Stimulated activated memory B cell treated with anti-CD40 and anti-IgM and Interleukin-4, amounts not matched to agents 10 μg/mL and 1 μg/mL and 100 μg/mL, for 72 hours (primary cell): Measurements from ENCODE around the gene POP7.
A peak's percentile ranks its signal among the peaks of the same experiment; 100 is the strongest.
"Not testable (repeated sequence)": the region's sequence is repeated elsewhere in the genome, so short reads cannot be mapped to it uniquely, and the experiment has no call there.

Source experiments
- ATAC-seq: fragments of 150-1000 bp; cut with Tn5 transposase; 2 replicates; pipeline ENCODE4 v1.10.0; 2021
- H3K27ac Mint-ChIP-seq: one replicate; pipeline ENCODE4 v1.8.0; 2022; ENCODE audit warnings: mild to moderate bottlenecking, mixed read lengths
- H3K27me3 Mint-ChIP-seq: one replicate; pipeline ENCODE4 v1.8.0; 2022; ENCODE audit warnings: mixed read lengths
- H3K36me3 Mint-ChIP-seq: one replicate; pipeline ENCODE4 v1.8.0; 2022; ENCODE audit warnings: mixed read lengths
- H3K4me1 Mint-ChIP-seq: one replicate; pipeline ENCODE4 v1.8.0; 2022; ENCODE audit warnings: mixed read lengths
- H3K4me3 Mint-ChIP-seq: one replicate; pipeline ENCODE4 v1.8.0; 2022; ENCODE audit warnings: mild to moderate bottlenecking, moderate library complexity, mixed read lengths
- H3K9me3 Mint-ChIP-seq: one replicate; pipeline ENCODE4 v1.8.0; 2022; ENCODE audit warnings: mixed read lengths

Gene POP7

DNA sequence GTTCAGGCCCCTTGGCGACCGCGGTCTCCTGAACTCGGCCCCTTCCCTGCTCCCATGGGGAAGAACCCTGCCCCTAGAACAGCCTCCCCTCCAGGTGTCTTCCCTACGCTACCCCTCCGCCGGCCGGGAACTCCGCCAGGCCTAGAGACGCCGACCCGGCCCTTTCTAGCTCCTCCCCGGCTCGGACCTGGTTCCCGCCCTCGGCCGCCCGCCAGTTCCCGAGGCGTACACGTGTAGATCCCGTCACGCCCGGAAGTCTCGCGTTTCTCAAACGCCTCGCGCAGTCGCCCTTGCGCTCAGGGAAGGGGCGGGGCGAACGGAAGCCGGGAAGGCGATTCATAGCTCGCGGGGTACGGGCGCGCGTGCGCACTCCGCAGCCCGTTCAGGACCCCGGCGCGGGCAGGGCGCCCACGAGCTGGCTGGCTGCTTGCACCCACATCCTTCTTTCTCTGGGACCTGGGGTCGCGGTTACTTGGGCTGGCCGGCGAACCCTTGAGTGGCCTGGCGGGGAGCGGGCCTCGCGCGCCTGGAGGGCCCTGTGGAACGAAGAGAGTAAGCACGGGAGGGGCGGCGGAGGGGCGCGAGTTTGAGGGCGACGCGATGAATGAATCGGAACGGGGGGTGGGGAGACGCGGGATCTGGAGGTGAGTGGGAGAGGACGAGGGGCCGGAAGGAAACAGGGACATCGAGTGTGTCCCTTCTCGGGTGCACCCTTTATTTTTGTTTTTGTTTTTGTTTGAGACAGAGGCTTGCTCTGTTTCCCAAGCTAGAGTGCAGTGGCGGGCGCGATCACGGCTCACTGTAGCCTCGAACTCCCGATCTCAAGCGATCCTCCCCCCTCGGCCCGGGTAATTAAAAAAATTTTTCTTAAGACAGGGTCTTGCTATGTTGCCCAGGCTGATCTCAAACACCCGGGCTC is at the start of gene POP7:
Gene POP7 (plus strand): TSS at position 369 of the 919 bp plus-strand sequence. CDS start 710 bp downstream, outside the sequence.
- Mint-ChIP-seq H3K9me3 (no peaks in the 10 kb centered on the region), H3K36me3 (peaks cover 9% of the 10 kb centered on the region), H3K27me3 (no peaks in the 10 kb centered on the region), H3K27ac (peak within 1 kb of the TSS; percentile 96), H3K4me3 (peak within 1 kb of the TSS; percentile 99), H3K4me1 (peaks cover 23% of the 10 kb centered on the region)
- ATAC-seq, result peak; percentile 98

GRCh38 chr7:100662194-100662776 is 43.6 kb upstream of the POP7 start:
- not testable (repeated sequence) for ATAC-seq, H3K36me3 Mint-ChIP-seq, H3K27ac Mint-ChIP-seq, H3K4me3 Mint-ChIP-seq, H3K4me1 Mint-ChIP-seq, H3K9me3 Mint-ChIP-seq
- peaks cover 20% of the 10 kb centered on the region for H3K27me3 Mint-ChIP-seq

GRCh38 chr7:100665168-100665726 is 40.7 kb upstream of the POP7 start:
- peaks cover 2% of the 10 kb centered on the region for H3K9me3 Mint-ChIP-seq
- no peaks in the 10 kb centered on the region for H3K27me3 Mint-ChIP-seq
- H3K4me3 Mint-ChIP-seq, result no peak overlapping the region
- peaks cover 9% of the 10 kb centered on the region for H3K4me1 Mint-ChIP-seq
- no peaks in the 10 kb centered on the region for H3K36me3 Mint-ChIP-seq
- H3K27ac Mint-ChIP-seq, result no peak overlapping the region
- ATAC-seq, result no peak

DNA sequence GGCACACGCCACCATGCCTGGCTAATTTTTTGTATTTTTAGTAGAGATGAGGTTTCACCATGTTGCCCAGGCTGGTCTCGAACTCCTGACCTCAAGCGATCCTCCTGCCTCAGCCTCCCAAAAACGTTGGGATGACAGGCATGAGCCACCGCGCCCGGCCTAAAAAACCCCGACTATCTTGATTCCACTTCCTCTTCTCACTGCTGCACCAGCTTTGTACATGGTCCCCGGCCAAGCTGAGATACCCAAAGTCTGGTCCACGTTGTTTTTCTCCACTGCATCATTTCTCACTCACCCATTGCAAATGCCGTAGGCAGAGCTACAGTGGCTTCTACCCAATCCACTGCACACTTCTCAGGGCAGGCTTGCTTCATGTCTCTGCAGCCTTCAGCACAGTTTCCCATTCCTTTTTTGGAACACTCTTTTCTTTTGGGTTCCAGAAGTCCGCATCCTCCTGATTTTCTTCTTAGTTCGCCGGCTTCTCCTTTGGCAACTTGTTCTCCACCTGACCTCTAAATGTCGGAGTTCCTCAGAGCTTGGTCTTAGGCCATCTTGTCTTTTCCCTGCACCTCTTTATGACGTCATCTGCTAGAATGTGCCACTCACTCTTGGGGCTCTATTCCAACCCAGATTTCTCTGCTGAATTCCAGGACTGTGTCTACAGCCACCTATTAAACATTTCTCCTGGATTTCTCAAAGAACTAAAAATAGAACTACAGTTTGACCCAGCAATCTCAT is 38.4 kb upstream of the POP7 start:
- Mint-ChIP-seq H3K27me3 (no peaks in the 10 kb centered on the region), H3K9me3 (peaks cover 2% of the 10 kb centered on the region), H3K4me3 (no peak overlapping the region), H3K36me3 (no peaks in the 10 kb centered on the region), H3K4me1 (peaks cover 9% of the 10 kb centered on the region), H3K27ac (no peak overlapping the region)
- no peak for ATAC-seq

DNA sequence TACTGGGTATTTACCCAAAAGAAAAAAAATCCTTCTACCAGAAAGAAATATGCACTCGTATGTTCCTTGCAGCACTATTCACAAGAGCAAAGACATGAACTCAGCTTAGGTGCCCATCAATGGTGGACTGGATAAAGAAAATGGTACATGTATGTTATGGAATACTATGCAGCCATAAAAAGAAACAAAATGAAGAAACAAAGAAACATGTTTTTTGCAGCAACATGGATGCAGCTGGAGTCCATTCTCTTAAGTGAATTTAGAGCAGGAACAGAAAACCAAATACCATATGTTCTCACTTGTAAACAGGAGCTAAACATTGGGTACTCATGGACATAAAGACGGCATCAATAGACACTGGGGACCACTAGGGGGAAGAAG is 37.9 kb upstream of the POP7 start:
- Mint-ChIP-seq H3K36me3 (no peaks in the 10 kb centered on the region), H3K9me3 (peaks cover 2% of the 10 kb centered on the region), H3K4me3 (no peak overlapping the region), H3K27ac (no peak overlapping the region), H3K27me3 (no peaks in the 10 kb centered on the region), H3K4me1 (peaks cover 11% of the 10 kb centered on the region)
- no peak for ATAC-seq

GRCh38 chr7:100669106-100669505 is 36.8 kb upstream of the POP7 start:
- H3K27me3 Mint-ChIP-seq, H3K27ac Mint-ChIP-seq, H3K4me3 Mint-ChIP-seq, H3K36me3 Mint-ChIP-seq, ATAC-seq, H3K9me3 Mint-ChIP-seq: not testable (repeated sequence)
- H3K4me1 Mint-ChIP-seq, result peaks cover 14% of the 10 kb centered on the region

DNA sequence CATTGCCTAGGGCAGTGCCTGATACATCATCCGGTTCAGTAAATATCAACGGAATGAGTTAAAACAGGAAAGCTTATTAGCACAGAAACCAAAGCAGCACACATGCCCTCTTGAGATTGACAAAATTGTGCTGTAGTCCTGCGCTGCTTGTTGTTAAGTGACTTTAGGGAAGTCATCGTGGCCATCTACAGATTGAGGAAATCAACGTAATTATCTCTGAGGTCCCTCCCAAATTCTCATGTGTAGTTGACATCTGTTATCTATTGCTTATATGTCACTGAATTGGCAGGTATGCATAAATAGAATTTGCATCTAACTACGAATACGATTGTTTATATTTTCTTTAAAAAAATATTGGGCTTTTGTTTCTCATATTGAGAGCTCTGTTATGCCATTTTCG is 35.8 kb upstream of the POP7 start:
- no peaks in the 10 kb centered on the region for H3K27me3 Mint-ChIP-seq
- H3K27ac Mint-ChIP-seq, result no peak overlapping the region
- H3K4me3 Mint-ChIP-seq, result no peak overlapping the region

GRCh38 chr7:100671353-100672327 is 34.3 kb upstream of the POP7 start:
- no peaks in the 10 kb centered on the region for H3K27me3 Mint-ChIP-seq
- no peak for ATAC-seq
- peaks cover 4% of the 10 kb centered on the region for H3K36me3 Mint-ChIP-seq
- peaks cover 19% of the 10 kb centered on the region for H3K4me1 Mint-ChIP-seq
- H3K9me3 Mint-ChIP-seq, result peaks cover 2% of the 10 kb centered on the region
- H3K27ac Mint-ChIP-seq, result no peak overlapping the region
- no peak overlapping the region for H3K4me3 Mint-ChIP-seq

More for the DNA sequence above, 35.8 kb upstream of the POP7 start:
- no peaks in the 10 kb centered on the region for H3K36me3 Mint-ChIP-seq
- H3K4me1 Mint-ChIP-seq, result peaks cover 14% of the 10 kb centered on the region
- H3K9me3 Mint-ChIP-seq, result peaks cover 2% of the 10 kb centered on the region
- no peak for ATAC-seq

- Mint-ChIP-seq H3K9me3 (no peaks in the 10 kb centered on the region), H3K27me3 (no peaks in the 10 kb centered on the region), H3K36me3 (peaks cover 20% of the 10 kb centered on the region), H3K4me3 (peak within 1 kb of the TSS; percentile 97), H3K4me1 (peaks cover 20% of the 10 kb centered on the region), H3K27ac (peak within 1 kb of the TSS; percentile 92)
- peak; percentile 86 for ATAC-seq
These were observed 32.5 kb upstream of the POP7 start, which contains the start of gene GNB2 for GRCh38 chr7:100673302-100673941. GNB2 (plus strand) TSS chr7:100673740; CDS start chr7:100676266, 2,526 bp downstream.

GRCh38 chr7:100673942-100674410 is 31.9 kb upstream of the POP7 start:
- H3K9me3 Mint-ChIP-seq, result no peaks in the 10 kb centered on the region
- no peaks in the 10 kb centered on the region for H3K27me3 Mint-ChIP-seq
- peak; percentile 1 for ATAC-seq
- peak overlapping the region; percentile 97 for H3K4me3 Mint-ChIP-seq
- H3K27ac Mint-ChIP-seq, result peak overlapping the region; percentile 92
- peaks cover 23% of the 10 kb centered on the region for H3K4me1 Mint-ChIP-seq
- peaks cover 22% of the 10 kb centered on the region for H3K36me3 Mint-ChIP-seq

DNA sequence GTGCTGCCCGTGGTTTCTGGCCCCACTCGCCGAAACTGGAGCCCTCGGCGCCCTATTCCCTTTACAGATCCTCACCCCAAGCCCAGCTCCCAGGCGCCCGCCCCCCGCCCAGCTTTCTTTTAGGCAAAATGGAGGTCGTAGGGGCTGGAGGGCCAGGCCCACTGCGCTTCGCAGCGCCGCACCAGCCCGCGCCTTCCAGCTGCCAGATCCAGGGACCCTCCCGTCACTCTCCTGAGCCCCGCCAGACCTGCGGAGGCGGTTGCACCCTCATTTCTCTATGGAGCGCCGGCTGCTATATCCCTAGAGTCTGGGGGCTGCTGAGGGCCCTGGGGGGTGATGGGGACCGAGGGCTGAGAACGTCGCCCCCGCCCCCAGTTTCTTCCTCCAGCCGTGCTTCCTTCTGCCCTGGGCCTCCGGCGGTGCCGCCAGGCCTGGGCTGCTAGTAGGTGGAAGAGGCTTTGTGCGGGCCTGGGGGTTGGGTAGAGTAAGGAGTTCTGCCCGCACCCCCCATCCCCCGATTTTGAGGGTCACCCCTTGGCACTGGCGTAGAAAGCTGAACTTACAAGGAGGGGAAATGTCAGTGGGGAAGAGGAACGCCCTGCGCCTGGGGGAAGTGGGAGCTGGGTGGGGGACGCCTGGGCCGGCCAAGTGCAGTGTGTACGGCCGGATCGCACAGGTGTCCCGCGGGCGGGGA is 31.4 kb upstream of the POP7 start:
- peak overlapping the region; percentile 92 for H3K27ac Mint-ChIP-seq

DNA sequence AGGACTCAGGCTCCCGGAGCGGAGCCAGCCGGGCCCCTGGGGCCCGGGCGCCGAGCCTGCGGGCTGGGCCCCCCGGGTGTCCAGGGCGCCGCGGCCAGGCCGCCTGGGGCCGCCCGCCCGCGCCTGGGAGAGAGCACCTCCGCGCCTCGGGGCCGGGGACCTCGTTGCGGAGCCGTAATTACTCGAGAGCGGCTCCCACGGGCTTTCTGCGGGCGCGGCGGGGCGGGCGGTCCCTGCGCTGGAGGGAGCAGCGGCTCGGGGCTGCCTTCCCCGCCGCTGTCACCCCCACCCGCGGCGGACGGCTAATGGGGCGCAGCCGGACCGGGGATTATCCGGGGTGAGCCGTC is 30.8 kb upstream of the POP7 start:
- H3K9me3 Mint-ChIP-seq, result no peaks in the 10 kb centered on the region
- H3K27me3 Mint-ChIP-seq, result no peaks in the 10 kb centered on the region
- H3K4me1 Mint-ChIP-seq, result peaks cover 29% of the 10 kb centered on the region
- peak overlapping the region; percentile 92 for H3K27ac Mint-ChIP-seq
- no peak for ATAC-seq
- H3K36me3 Mint-ChIP-seq, result peaks cover 30% of the 10 kb centered on the region
- peak overlapping the region; percentile 97 for H3K4me3 Mint-ChIP-seq

More for the DNA sequence above, 31.4 kb upstream of the POP7 start:
- Mint-ChIP-seq H3K36me3 (peaks cover 27% of the 10 kb centered on the region), H3K27me3 (no peaks in the 10 kb centered on the region), H3K9me3 (no peaks in the 10 kb centered on the region), H3K4me1 (peaks cover 29% of the 10 kb centered on the region), H3K4me3 (peak overlapping the region; percentile 97)
- no peak for ATAC-seq

DNA sequence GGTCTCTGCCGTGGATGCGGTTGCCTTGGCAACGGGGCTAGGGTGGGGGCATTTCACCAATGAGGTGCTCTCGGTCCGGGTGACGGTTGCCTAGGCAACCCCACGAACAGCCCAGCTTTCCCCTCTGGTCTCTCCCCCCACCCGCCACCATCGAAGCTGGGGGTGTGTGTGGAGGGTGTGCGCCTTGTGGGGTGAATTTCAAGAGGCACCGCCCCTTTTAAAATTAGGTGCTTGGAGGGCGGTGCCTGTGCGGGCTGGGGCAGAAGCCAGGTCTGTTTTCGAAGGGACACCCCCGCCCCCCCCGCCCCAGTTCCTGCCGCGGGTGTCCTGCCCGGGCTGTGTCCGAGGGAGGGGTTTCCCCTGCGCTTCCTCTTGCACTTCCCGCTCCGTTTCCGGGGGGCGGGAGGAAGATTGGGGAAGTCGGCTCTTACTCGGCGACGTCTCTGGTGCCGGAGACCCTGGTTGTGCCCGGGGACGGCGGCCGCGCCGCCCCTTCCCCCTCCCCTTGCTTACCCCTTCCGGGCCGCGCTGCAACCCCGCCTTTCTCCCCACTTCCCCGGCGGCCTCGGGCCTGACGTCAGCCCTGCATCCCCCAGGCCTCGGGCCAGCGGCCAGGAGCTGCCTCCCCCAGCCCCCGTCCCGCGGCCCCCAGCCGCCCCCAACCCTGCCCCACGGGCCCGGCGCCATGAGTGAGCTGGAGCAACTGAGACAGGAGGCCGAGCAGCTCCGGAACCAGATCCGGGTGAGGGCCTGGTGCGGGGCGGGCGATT is 30.2 kb upstream of the POP7 start:
- Mint-ChIP-seq H3K27ac (peak overlapping the region; percentile 71), H3K36me3 (peaks cover 33% of the 10 kb centered on the region), H3K4me1 (peaks cover 29% of the 10 kb centered on the region), H3K4me3 (peak overlapping the region; percentile 81), H3K27me3 (no peaks in the 10 kb centered on the region), H3K9me3 (no peaks in the 10 kb centered on the region)
- peak; percentile 61 for ATAC-seq
